MM.1S (cell line): ENCODE data around the gene MSH4.
"Not testable (repeated sequence)": the region's sequence is repeated elsewhere in the genome, so short reads cannot be mapped to it uniquely, and the experiment has no call there.

Experiments used
- DNase-seq: peaks from one replicate; pipeline ENCODE4 v3.0.0-alpha.2; 2015
- H2AFZ ChIP-seq: fragments of 300-600 bp; sonication (generic); 2 replicates; pipeline ENCODE4 v1.6.0; 2016; ENCODE audit warnings: antibody characterized with exemption, low read length
- H3F3A ChIP-seq: fragments of 300-600 bp; sonication (generic); 2 replicates; pipeline ENCODE4 v1.6.1; 2016; ENCODE audit warnings: mild to moderate bottlenecking, antibody characterized with exemption, low read length, moderate library complexity, mixed read lengths; ENCODE audit not compliant: insufficient read depth
- H3K27ac ChIP-seq: fragments of 300-600 bp; sonication (generic); 2 replicates; pipeline ENCODE4 v1.5.1; 2016; ENCODE audit warnings: mild to moderate bottlenecking, low read length
- H3K27me3 ChIP-seq: fragments of 300-600 bp; sonication (generic); replicated peaks from 2 replicates; pipeline ENCODE4 v1.6.0; 2016; ENCODE audit warnings: low read length; ENCODE audit not compliant: insufficient read depth
- H3K36me3 ChIP-seq: fragments of 300-600 bp; sonication (generic); replicated peaks from 2 replicates; pipeline ENCODE4 v1.6.1; 2016; ENCODE audit warnings: mild to moderate bottlenecking, low read length, mixed read lengths; ENCODE audit not compliant: insufficient read depth
- H3K4me1 ChIP-seq: fragments of 300-600 bp; sonication (generic); 2 replicates; pipeline ENCODE4 v1.6.1; 2016; ENCODE audit warnings: low read length, mixed read lengths
- H3K4me2 ChIP-seq: fragments of 300-600 bp; sonication (generic); 2 replicates; pipeline ENCODE4 v1.6.0; 2016; ENCODE audit warnings: low read depth, low read length
- H3K4me3 ChIP-seq: fragments of 300-600 bp; sonication (generic); 2 replicates; pipeline ENCODE4 v1.5.1; 2016; ENCODE audit warnings: low read length, mixed read lengths
- H3K79me2 ChIP-seq: fragments of 300-600 bp; sonication (generic); 2 replicates; pipeline ENCODE4 v1.6.1; 2016; ENCODE audit warnings: mixed run types, low read length, mixed read lengths
- H3K9ac ChIP-seq: fragments of 300-600 bp; sonication (generic); 2 replicates; pipeline ENCODE4 v1.6.1; 2016; ENCODE audit warnings: low read length, mixed read lengths
- H3K9me2 ChIP-seq: fragments of 300-600 bp; sonication (generic); replicated peaks from 2 replicates; pipeline ENCODE4 v1.6.1; 2016; ENCODE audit warnings: mild to moderate bottlenecking, low read length, mixed read lengths; ENCODE audit not compliant: insufficient read depth
- H3K9me3 ChIP-seq: fragments of 300-600 bp; sonication (generic); replicated peaks from 2 replicates; pipeline ENCODE4 v1.6.1; 2016; ENCODE audit warnings: mild to moderate bottlenecking, low read length, mixed read lengths; ENCODE audit not compliant: insufficient read depth
- H4K20me1 ChIP-seq: fragments of 300-600 bp; sonication (generic); 2 replicates; pipeline ENCODE4 v1.6.1; 2016; ENCODE audit warnings: mild to moderate bottlenecking, low read length, moderate library complexity, mixed read lengths; ENCODE audit not compliant: insufficient read depth
- CTCF ChIP-seq: fragments of 300-600 bp; sonication (generic); IDR thresholded peaks from 2 replicates; pipeline ENCODE4 v1.5.1; 2016; ENCODE audit warnings: antibody characterized with exemption, low read length, mixed read lengths
- EZH2 ChIP-seq: fragments of 300-600 bp; sonication (generic); optimal IDR thresholded peaks from 2 replicates; pipeline ENCODE3; 2017; ENCODE audit warnings: low read depth, mild to moderate bottlenecking, antibody characterized with exemption, low read length, mixed read lengths
- EZH2phosphoT487 ChIP-seq: fragments of 300-600 bp; sonication (generic); IDR thresholded peaks from 2 replicates; pipeline ENCODE4 v1.6.1; 2018; ENCODE audit warnings: antibody characterized with exemption, low read length

Gene MSH4

GRCh38 chr1:75811211-75811981, 14.7 kb downstream of the MSH4 start:
- H3F3A ChIP-seq = no peaks in the 10 kb centered on the region
- H3K4me3 ChIP-seq = no peak overlapping the region
- no peaks in the 10 kb centered on the region for H3K4me1 ChIP-seq
- no peaks in the 10 kb centered on the region for H4K20me1 ChIP-seq
- H3K9me2 ChIP-seq = no peaks in the 10 kb centered on the region
- H3K27ac ChIP-seq = no peak overlapping the region
- no peak overlapping the region for H2AFZ ChIP-seq
- no peak for TF ChIP-seq EZH2phosphoT487
- H3K79me2 ChIP-seq = no peaks in the 10 kb centered on the region
- H3K36me3 ChIP-seq = no peaks in the 10 kb centered on the region
- H3K27me3 ChIP-seq = no peaks in the 10 kb centered on the region
- H3K9me3 ChIP-seq = no peaks in the 10 kb centered on the region
- no peak overlapping the region for H3K4me2 ChIP-seq
- no peak for DNase-seq
- no peak overlapping the region for H3K9ac ChIP-seq

DNA sequence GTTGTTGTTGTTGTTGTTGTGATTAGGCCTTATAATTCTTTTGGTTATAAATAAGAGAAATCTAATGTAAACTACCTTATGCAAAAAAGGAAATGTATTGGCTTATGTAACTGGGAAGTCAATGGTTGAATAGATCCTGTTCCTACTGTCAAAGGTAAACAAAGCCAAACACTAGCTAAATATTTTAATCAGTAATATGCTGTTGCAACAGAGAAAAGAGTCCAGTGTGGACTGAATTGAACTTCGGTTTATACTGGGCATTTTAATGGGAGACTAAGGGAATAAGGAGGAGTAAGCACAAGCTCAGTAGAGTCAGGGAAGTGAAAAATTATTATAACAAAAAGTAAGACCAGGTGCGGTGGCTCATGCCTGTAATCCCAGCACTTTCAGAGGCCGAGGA, 15.4 kb downstream of the MSH4 start:
- TF ChIP-seq EZH2 (no peak), EZH2phosphoT487 (no peak), CTCF (no peak)
- H3K4me3 ChIP-seq = no peak overlapping the region
- H2AFZ ChIP-seq = no peak overlapping the region

DNA sequence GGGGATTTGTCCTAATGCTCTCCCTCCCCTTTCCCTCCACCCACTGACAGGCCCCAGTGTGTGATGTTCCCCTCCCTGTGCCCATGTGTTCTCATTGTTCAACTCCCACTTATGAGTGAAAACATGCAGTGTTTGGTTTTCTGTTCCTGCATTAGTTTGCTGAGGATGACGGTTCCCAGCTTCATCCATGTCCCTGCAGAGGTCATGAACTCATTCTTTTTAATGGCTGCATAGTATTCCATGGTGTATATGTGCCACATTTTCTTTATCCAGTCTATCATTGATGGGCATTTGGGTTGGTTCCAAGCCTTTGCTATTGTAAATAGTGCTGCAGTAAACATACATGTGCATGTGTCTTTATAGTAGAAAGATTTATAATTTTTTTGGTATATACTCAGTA, 26.9 kb downstream of the MSH4 start:
- H3K9ac ChIP-seq, H3K4me3 ChIP-seq, H3K36me3 ChIP-seq, H3K9me3 ChIP-seq, DNase-seq, H3F3A ChIP-seq, H4K20me1 ChIP-seq, H3K27ac ChIP-seq, H2AFZ ChIP-seq, H3K4me1 ChIP-seq, H3K79me2 ChIP-seq, H3K4me2 ChIP-seq, H3K27me3 ChIP-seq, H3K9me2 ChIP-seq: not testable (repeated sequence)

More for the DNA sequence above, 15.4 kb downstream of the MSH4 start:
- H3K27ac ChIP-seq = no peak overlapping the region
- H3K36me3 ChIP-seq = no peaks in the 10 kb centered on the region
- no peaks in the 10 kb centered on the region for H3K9me3 ChIP-seq
- DNase-seq = no peak
- H3K79me2 ChIP-seq = no peaks in the 10 kb centered on the region
- no peaks in the 10 kb centered on the region for H3K4me1 ChIP-seq
- no peaks in the 10 kb centered on the region for H3F3A ChIP-seq
- no peak overlapping the region for H3K4me2 ChIP-seq
- no peak overlapping the region for H3K9ac ChIP-seq
- no peaks in the 10 kb centered on the region for H4K20me1 ChIP-seq
- no peaks in the 10 kb centered on the region for H3K27me3 ChIP-seq
- H3K9me2 ChIP-seq = no peaks in the 10 kb centered on the region

GRCh38 chr1:75836528-75837100, 39.9 kb downstream of the MSH4 start:
- Histone ChIP-seq H3K9me2 (no peaks in the 10 kb centered on the region), H3K4me2 (no peak overlapping the region), H2AFZ (no peak overlapping the region), H3K9ac (no peak overlapping the region), H3K27me3 (no peaks in the 10 kb centered on the region), H3K4me1 (no peaks in the 10 kb centered on the region), H3K79me2 (no peaks in the 10 kb centered on the region), H3K9me3 (no peaks in the 10 kb centered on the region), H3K27ac (no peak overlapping the region), H3K36me3 (no peaks in the 10 kb centered on the region), H4K20me1 (no peaks in the 10 kb centered on the region), H3K4me3 (no peak overlapping the region), H3F3A (no peaks in the 10 kb centered on the region)
- no peak for TF ChIP-seq EZH2
- no peak for TF ChIP-seq CTCF
- TF ChIP-seq EZH2phosphoT487 = no peak
- DNase-seq = no peak
